ENCODE results near the gene CDH24. TPM values are rescaled to one million over a fixed set of nuclear protein-coding genes. Genes with fewer than 3 reads are reported as not detected.
A peak's percentile ranks its signal among the peaks of the same experiment; 100 is the strongest.

CDH24 gene
- total and polyA plus RNA-seq, 2 of the 4 experiments (the other 2 are of a cell fraction): 3.9 to 24.4 TPM

- no peak overlapping the region for H2BK15ac ChIP-seq (ENCODE audit: low read depth, low read length)
- no peak for DNase-seq
- peak overlapping the region; percentile 97 for H3K14ac ChIP-seq (replicated peaks; ENCODE audit: low read depth, low read length)
- peak overlapping the region; percentile 70 for H3K4me3 ChIP-seq (ENCODE audit: insufficient read depth, low read depth, low read length)
- H2BK20ac ChIP-seq (ENCODE audit: low read depth, low read length): no peak overlapping the region
- H3K27ac ChIP-seq (ENCODE audit: insufficient read depth, low read length): peak overlapping the region; percentile 84
- H3K18ac ChIP-seq (ENCODE audit: low read depth, low read length): no peak overlapping the region
- in situ Hi-C loops (cut with MboI; ENCODE audit: low sequenced_read_pairs) (no loop called here), intact Hi-C loops (cut with micrococcal nuclease) (loop anchor here (2.0 kb wide), 1 partner anchor 27 kb away; no protein-coding TSS in a partner anchor), dilution Hi-C loops (cut with HindIII; ENCODE audit: low sequenced_read_pairs, unreplicated experiment) (no loop called here)
- peak overlapping the region; percentile 6; the same call in 1 of the 2 replicates for H4K5ac ChIP-seq (ENCODE audit: low read depth, low read length)
- 0 out of 2 replicates have a peak, but pooled peaks cover 2% of the 10 kb centered on the region for H4K20me1 ChIP-seq (ENCODE audit: insufficient read depth, low read length)
- H4K8ac ChIP-seq (ENCODE audit: low read depth in 2 of 2, low read length in 2 of 2): peak overlapping the region; percentile 59 to 100
- H3K9ac ChIP-seq (ENCODE audit: low read depth, low read length): peak overlapping the region; percentile 89
- H4K91ac ChIP-seq (ENCODE audit: insufficient read depth, low read depth, low read length): peak overlapping the region; percentile 99
- peak overlapping the region; percentile 87 for H3K56ac ChIP-seq (ENCODE audit: extremely low read depth, insufficient read depth, low read length)
- no peaks in the 10 kb centered on the region for H3K9me3 ChIP-seq (ENCODE audit: control insufficient read depth, insufficient read depth, low read length)
- peaks cover 24 to 40% of the 10 kb centered on the region in 2 experiments for H3K79me1 ChIP-seq (ENCODE audit: low read depth in 1 of 2, low read length in 2 of 2)
- H3K9me1 ChIP-seq (ENCODE audit: insufficient read depth, low read length): peaks cover 5% of the 10 kb centered on the region; the same call in 1 of the 2 replicates
- H3K4me2 ChIP-seq (ENCODE audit: low read depth, low read length): peak overlapping the region; percentile 90
- peak overlapping the region; percentile 36; the same call in 1 of the 2 replicates for H2AK5ac ChIP-seq (ENCODE audit: low read depth, low read length)
- no peak for ATAC-seq (ENCODE audit: low read depth)
- peaks cover 6% of the 10 kb centered on the region for H3K4me1 ChIP-seq (ENCODE audit: control insufficient read depth, insufficient read depth, low read length)
- peak overlapping the region; percentile 91 for H3K4ac ChIP-seq (ENCODE audit: low read depth, low read length)
- peak overlapping the region; percentile 90 for H2BK5ac ChIP-seq (ENCODE audit: low read depth, low read length, poor library complexity, severe bottlenecking)
- ChIA-PET CTCF (interaction anchor here (1.4 kb wide), 1 partner anchor 35 kb away, joined by 4 read pairs; no protein-coding TSS in a partner anchor), POLR2A (ENCODE audit: unreplicated experiment) (interaction anchor here (0.6 to 0.7 kb wide), 2 partner anchors 52 to 248 kb away, joined by 3 to 10 read pairs; partner anchors contain the start of gene AJUBA)
- H2AK9ac ChIP-seq (replicated peaks; ENCODE audit: low read depth, low read length, poor library complexity): peak overlapping the region; percentile 98
- H3K36me3 ChIP-seq (ENCODE audit: control insufficient read depth, insufficient read depth, low read length): peaks cover 11% of the 10 kb centered on the region
- 7 to 100% methylated on average over 1 to 4 of the region's 17 CpGs for WGBS, 2 experiments (ENCODE audit: extremely low coverage in 2 of 2, insufficient read length in 1 of 2)
- no peaks in the 10 kb centered on the region for H3K27me3 ChIP-seq (ENCODE audit: control insufficient read depth, insufficient read depth, low read length)
- H2BK120ac ChIP-seq (ENCODE audit: low read depth, low read length): peak overlapping the region; percentile 48; the same call in 1 of the 2 replicates
- TF ChIP-seq CHD1 (IDR thresholded peaks at IDR 0.05; ENCODE audit: low read depth, low read length): no peak
- peak overlapping the region; percentile 80; the same call in 1 of the 2 replicates for H3K23ac ChIP-seq (ENCODE audit: low read depth, low read length)
- BruUV-seq (replicated peaks): TSS peak; percentile 70
- peak overlapping the region; percentile 91 for H2AFZ ChIP-seq (replicated peaks; ENCODE audit: low read length, poor library complexity)
Observed at GRCh38 chr14:23033801-23034497, 23.4 kb downstream of the CDH24 start.

Measured in IMR-90 (cell line).